Measurements from ENCODE around the gene FCRLB.
"Not testable (repeated sequence)": the region's sequence is repeated elsewhere in the genome, so short reads cannot be mapped to it uniquely, and the experiment has no call there.

FCRLB gene, protein sequence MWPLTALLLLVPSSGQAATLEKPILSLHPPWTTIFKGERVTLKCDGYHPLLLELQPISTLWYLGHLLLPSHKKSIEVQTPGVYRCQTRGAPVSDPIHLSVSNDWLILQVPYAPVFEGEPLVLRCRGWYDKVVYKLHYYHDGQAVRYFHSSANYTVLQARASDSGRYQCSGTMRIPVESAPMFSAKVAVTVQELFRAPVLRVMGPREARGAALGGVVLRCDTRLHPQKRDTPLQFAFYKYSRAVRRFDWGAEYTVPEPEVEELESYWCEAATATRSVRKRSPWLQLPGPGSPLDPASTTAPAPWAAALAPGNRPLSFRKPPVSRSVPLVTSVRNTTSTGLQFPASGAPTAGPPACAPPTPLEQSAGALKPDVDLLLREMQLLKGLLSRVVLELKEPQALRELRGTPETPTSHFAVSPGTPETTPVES
- 2.4 to 16.9 (median 6.5) reads per million in 18 experiments for total RNA-seq

DNA sequence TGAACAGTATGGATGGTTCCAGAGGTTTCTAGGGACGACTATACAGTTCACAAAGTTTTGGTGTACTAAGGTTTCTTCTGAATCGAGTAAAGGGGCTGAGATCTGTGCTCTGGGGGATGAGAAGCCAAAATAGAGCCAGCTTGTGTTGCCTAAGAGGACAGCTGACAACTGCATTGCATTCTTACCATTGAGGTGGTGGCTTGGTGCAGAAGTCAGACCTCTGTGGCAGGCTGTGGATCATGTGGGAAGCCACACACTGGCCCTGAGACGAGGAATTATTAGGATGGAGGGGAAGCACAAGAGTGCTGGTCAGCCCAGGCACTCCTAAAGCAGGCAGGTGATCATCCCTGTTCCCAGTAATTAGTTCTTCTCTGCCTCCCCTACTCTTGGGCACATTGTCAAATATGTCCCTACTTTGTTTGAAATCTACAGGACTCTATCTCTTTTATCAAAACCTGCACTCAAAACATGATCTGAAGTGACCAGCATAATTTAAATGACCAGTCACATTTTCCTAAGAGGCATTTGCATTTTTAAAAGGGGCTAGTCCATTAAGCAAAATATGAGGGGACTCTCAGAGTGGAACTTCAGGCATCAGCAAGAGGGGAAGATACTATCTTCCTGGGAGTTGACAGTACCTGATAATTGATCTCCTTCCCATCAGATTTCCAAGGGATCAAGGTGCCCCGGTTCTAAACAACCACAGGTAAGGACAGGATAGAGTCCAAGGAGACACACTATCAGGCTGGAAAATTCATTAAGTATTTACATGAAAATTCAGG is at the start of gene FCRLB:
Gene FCRLB, plus strand, starts transcription at position 589 of the 782 bp plus-strand sequence. CDS start 1,129 bp downstream, outside the sequence.
- peak; percentile 54 to 83 for DNase-seq

DNA sequence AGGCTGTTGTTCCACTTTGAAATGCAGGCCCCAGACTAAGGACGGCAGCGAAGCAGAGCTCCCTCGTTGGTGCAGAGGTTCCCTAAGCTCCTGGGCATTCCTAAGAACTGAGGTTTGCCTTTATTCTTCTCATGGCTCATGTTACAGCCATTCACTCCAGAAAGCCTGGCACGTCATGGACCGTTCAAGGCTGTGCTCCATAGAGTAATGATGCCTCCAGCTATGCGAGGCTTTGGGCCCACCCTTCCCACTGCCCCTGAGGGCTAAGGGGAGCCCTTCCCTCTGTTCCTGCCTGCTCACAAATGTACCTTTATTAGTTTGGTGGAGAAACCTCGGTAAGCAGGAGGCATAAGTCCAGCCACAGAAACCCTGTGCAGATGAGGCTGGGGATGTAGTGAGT is 47.9 kb upstream of the FCRLB start:
- DNase-seq: not testable (repeated sequence)

DNA sequence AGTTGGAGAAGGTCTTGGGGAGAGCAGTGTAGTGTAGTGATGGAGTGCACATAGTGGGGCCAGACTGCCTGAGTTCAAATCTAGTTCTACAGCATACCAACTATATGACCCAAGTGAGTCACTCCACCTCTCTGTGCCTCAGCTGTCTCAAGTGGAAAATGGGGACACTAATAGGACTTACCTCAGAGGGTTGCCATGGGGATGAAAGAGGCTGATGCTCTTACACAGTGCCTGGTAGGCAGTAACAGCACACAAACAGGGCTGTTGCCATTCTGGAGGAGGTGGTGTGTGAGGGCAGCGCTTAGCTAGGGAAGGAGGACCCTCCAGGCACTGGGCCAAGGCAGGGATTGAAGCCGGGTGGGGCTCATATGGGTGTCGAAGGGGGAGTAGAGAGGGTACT is 46.9 kb upstream of the FCRLB start:
- not testable (repeated sequence) for DNase-seq

DNA sequence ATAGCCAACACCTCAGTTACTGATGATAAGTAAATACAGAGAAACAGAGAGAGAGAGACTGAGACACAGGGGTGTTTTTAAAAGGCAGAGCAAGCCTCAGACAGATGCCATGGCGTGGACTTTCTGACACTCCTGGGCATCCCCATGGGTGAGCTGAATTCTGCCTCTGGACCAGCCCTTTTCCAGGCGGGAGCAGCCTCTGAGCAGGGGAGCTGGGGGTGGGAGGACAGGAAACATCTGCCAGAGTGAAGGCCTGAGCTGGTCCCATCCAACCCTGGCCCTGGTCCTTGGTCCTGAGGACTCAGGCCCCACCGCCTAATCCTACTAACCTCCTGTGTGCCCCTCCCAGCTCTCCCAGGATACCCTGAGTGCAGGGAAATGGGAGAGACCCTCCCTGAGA is 46.4 kb upstream of the FCRLB start:
- not testable (repeated sequence) for DNase-seq

DNA sequence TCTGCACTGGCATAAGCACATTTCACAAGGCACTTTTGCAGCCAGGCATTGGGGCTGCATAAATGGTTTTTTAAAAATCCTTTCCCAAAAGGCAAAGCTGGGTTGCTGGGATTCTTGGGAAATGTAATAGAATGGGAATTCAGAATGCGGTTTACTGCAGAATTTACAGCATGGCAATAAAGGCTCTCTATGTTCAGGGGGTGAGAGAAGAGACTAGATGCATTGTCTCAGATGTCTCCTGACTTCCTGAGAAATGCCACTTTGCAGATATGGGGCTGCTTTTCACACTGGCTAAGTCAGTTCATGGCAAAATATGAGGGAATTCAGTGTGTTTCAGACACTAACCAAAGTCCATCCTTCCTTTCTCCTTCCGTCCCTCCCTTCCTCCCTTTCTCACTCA is 44.9 kb upstream of the FCRLB start:
- no peak for DNase-seq

DNA sequence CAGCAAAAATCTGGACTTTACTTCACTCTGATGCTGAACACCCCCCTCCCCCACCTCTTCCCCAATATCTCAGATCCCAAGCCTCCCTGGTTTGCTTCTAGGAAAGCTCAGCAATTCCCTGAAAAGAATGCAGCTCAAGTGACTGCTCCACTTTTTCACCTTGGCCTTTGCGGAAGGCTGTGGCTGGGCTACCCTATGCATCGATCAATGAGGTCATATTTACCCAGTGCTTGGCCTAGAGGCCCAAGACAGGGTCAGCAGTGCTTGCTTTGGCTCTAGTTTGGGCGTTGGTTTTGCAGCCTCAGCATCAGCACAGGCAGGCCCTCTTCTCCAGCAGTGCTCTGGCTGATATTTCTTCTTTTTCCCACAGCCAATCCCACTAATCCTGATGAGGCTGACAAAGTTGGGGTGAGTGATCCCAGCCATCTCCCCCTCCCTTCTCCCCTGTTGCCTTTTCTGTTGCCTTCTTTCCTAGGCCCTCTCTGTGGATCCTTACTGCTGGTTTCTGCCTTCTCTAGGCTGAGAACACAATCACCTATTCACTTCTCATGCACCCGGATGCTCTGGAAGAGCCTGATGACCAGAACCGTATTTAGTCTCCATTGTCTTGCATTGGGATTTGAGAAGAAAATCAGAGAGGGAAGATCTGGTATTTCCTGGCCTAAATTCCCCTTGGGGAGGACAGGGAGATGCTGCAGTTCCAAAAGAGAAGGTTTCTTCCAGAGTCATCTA is 44.2 kb upstream of the FCRLB start:
- DNase-seq: no peak

DNA sequence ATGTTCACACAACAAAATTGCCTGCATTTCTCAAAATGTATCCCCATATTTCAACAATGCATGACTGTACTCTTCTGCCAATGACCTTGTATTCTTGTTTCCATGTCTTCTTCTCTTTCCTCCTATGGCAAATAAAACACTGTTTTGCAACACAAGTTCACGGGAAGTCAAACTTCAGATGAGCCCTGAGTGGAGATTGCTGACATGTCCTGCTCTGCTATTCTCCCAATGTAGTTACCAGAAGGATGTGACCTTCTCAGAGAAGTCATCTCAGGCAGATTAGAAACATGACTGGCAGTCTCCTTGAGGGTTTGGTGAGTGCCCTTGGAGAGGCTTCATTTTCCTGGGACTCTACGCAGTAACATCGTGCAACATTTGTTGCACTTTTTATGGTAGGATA is 42.8 kb upstream of the FCRLB start:
- DNase-seq: peak; percentile 32 to 34

DNA sequence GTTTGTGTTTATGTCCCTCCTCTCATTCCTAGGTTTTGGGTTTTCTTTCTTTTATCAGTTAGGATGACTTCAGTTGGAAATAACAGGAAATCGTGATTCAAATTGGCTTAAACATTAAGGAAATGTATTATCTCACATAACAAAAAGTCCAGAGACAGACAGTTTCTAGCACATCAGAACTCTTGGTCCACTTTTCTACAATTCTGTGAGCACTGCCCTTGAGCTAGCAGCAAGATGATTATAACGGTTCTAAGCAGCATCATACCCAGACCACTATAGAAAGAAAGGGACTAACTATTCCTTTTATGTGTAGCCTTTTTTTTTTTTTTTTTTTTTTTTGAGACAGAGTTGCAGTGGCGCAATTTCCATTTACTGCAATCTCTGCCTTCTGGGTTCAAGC is 39.5 kb upstream of the FCRLB start:
- DNase-seq: no peak

DNA sequence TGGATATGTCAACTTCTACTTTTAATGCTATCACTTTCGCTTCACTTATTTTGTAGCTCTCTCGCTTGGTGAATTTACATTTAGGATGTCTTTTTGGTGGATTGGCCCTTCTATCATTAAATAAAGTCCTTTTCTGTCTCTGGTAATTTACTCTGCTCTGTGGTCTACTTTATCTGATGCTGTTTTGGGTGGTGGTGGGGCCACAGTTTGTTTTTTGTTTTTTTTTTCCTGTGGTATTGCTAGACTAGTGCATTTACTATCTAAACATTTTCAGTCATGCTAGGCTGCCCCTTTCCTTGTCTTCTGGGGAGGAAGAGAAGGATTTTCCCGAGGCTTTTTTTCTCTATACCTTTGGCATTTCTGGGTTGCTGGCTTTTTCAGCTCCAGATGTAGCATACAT is 32.4 kb upstream of the FCRLB start:
- DNase-seq: no peak

DNA sequence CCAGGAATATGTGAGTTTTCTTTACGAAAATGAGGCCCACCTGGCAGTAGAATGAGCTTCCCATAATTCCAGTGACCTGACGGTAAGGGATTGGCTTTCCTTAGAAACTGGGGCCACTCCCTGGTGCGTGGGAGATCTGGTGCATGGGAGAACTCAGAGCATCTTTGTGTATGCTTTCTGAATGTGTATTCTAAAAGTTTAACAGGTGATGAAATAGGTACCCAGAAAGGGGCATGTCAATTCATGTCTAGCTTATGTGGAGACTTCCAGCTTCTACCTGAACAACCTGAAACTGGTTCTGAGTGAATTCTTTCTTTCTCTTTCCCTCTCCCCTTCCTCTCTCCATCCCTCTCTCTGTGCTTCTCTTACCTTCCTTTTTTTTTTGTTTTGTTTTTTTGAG is 29.5 kb upstream of the FCRLB start:
- no peak for DNase-seq

DNA sequence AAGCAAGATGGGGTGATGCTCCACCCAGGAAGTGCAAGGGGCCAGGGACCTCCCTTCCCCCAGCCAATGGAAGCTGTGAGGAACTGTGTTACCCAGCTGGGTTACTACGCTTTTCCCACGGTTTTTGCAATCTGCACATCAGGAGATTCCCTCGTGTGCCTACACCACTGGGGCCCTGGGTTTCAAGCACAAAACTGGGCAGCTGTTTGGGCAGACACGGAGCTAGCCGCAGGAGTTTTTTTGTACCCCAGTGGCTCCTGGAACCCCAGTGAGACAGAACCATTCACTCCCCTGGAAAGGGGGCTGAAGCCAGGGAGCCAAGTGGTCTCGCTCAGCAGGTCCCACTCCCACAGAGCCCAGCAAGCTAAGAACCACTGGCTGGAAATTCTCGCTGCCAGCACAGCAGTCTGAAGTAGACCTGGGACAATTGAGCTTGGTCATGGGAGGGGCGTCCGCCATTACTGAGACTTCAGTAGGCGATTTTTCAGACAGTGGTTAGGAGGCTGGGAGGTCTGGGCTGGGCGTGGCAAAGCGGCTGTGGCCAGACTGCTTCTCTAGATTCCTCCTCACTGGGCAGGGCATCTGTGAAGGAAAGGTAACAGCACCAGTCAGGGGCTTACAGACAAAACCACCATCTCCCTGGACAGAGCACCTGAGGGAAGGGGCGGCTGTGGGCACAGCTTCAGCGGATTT is 28.2 kb upstream of the FCRLB start:
- DNase-seq: peak in 1 of 2 donors; percentile 9

DNA sequence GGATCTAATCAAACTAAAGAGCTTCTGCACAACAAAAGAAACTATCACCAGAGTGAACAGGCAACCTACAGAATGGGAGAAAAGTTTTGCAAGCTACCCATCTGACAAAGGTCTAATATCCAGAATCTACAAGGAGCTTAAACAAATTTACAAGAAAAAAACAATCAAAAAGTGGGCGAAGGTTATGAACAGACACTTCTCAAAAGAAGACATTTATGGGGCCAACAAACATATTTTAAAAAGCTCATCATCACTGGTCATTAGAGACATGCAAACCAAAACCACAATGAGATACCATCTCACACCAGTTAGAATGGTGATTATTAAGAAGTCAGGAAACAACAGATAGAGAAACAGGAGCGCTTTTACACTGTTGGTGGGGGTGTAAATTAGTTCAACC is 23.0 kb upstream of the FCRLB start:
- DNase-seq: not testable (repeated sequence)

DNA sequence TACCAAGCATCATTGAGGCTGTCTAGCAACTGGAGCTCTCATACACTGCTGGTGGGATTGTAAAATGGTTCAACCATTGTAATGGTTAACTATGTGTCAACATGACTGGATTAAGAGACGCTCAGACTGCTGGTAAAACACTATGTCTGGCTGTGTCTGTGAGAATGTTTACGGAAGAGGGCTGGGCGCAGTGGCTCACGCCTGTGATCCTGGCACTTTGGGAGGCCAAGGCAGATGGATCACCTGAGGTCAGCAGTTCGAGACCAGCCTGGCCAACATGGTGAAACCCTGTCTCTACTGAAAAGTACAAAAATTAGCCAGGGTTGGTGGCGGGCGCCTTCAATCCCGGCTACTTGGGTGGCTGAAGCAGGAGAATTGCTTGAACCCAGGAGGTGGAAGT is 19.1 kb upstream of the FCRLB start:
- no peak for DNase-seq

DNA sequence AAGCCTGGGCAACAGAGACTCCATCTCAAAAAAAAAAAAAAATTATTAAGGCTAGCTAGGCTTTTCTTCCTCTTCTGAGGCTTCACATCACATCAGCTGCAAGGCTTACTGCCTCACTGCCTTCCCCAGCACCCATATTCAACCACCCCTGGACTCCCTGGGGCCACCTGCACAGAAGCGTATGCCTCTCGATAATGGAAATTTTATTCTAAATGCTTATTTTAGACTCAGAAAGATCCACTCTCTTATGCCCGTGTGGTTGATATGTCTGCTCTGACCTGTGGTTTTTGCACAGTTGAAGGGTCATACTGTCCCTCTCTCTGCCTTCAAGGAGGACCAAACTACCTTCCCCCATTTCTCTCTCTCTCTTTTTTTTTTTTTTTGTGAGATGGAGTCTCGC is 15.8 kb upstream of the FCRLB start:
- no peak for DNase-seq

DNA sequence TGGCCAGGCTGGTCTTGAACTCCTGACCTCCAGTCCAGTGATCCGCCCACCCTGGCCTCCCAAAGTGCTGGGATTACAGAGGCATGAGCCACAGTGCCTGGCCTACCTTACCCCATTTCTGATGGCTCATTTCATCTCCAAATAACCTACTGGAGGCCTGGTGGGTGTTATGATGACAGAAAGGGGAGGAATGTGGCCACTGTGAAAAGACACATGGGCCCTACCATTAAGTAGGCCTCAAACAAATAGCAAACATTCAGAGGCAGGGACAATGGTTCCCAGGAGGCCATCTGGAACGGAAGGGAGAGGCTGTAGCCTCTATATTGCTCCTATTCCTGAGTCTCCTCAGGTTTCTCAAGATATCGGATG is 15.2 kb upstream of the FCRLB start:
- peak; percentile 56 to 73 for DNase-seq

DNA sequence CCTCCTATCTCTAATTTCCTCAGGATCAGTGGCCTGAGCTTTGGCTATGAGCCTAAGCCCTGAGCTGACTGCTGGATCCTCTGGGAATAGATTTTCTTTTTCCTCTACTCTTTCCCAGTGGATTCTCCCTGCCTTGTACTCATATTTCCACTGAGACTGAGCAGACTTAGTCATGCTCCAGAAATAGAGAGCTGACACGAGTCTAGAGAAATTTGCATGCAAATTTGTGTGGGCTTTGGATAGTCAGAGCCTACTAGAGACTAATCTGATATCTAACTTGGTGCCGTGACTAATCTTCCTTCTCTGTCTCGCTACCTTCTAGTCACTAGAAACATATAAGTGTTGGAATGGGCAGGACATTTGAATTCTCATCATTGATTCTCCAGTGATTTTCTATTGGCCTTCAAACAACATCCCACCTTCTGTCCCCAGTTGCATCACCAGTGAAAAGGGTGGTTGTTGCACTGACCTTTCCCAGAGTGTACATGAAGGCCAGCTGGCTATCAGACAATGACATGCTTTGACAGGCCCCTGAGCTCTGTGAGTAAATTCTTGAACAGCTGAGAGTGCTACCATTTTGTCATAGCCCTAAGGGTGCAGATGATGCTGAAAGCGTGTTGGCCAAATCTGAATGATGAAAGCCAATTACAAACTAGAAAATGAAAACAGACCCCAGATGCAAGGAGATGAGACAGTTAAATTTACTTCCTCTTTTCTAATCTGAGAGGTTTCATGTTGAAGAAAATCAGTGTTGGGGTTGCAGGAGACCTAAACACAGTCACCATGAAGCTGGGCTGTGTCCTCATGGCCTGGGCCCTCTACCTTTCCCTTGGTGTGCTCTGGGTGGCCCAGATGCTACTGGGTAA is 14.6 kb upstream of the FCRLB start, which contains the start of gene FCRLA:
Gene FCRLA, plus strand, starts transcription at position 748 of the 866 bp plus-strand sequence. Its CDS starts 36 bp downstream, at position 784.
- DNase-seq: peak; percentile 64 to 78

DNA sequence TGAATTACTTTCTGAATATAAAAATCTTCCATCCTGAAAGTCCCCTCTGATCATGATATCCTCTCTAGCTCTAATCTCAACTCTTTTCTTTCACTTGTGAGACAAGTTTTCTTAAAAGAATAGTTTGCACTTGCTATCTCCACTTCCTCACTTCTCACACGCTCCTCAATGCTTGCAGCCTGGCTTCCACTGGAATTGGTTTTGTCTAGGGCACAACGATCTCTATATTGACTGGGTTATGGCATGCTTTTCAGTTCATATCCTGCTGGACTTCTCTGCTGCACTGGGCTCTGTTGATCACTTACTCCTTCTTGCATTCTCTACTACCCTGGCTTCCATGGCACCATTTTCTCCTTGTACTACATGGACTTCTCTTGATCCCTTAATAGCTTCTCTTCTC is 13.8 kb upstream of the FCRLB start:
- no peak for DNase-seq

DNA sequence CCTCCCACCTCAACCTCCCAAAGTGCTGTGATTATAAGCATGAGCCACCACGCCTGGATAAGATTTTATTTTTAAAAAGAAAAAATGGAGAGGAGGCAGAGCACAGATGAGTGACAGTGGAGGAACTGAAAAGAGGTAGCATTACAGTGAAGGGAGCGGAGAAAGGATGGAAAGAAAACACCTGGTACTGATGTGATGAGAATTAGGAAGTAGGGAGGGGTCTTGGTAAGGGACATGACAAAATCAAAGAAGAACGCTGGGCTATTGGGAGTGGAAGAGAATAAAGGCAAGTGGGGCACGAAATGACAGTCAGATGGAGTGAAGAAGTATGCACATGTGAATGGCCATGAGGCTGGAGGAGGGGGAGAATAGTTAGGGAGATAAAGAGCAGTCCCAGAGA is 12.0 kb upstream of the FCRLB start:
- no peak for DNase-seq

DNA sequence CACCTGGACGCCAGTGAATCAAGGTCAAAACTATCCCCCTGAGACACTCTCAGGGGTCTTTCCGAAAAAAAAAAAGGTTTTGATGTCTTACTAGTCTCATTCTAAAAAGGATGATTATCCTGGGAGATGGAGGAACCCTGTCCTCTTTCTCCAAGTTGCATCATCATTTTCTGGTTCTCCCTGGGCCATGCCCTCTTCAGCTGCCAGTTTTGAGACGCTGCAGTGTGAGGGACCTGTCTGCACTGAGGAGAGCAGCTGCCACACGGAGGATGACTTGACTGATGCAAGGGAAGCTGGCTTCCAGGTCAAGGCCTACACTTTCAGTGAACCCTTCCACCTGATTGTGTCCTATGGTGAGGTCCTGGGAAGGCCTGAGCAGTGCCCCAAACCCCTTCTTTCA is 10.8 kb upstream of the FCRLB start:
- DNase-seq: no peak

DNA sequence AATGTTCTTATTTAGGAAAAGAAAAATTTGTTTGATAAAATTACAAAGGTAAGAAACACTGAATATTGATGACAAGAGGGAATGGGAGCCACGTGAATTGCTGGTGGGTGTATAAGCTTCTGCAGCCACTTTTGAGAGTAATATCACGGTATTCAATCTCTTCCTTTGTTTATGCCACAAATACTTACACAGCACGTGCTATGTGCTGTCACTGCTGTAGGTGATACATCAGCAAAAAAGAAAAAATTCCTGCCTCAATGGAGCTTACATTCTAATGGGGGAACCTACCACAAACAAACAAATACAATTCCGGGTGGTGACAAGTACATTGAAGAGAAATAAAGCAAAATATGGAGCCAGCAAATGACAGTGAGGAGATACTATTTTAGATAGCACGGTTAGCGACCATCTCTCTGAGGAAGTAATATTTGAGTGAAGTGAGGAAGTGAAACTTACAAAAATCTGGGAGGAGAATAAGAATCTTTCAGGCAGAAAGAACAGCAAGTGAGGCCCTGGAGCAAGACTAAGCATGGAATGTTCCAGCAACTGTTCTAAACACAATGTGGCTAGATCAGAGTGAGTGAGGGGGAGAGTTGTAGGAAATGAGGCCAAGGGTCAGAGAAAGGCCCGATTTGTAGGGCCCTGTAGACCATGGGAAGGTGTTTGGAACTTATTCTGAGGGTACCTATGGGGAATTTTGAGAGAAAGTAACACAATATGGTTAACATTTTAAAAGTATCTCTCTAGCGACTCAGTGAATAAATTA is 2.6 kb upstream of the FCRLB start:
- peak; percentile 46 to 67 for DNase-seq

DNA sequence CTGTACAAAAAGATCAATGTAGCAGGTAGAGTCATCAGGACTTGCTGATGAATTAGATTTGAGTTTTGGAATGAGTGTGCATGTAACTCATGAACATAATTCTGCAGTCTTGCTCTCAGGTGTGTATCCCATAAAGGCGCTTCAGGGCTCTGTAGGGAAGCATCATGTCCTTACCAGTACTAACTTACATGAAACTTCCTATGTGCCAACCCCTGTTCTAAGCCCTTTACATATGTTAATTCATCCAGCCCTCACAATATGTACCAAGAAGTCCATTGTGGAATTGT is 2.1 kb upstream of the FCRLB start:
- DNase-seq: no peak
